ENCODE results near the gene DRGX.

DRGX gene

DNA sequence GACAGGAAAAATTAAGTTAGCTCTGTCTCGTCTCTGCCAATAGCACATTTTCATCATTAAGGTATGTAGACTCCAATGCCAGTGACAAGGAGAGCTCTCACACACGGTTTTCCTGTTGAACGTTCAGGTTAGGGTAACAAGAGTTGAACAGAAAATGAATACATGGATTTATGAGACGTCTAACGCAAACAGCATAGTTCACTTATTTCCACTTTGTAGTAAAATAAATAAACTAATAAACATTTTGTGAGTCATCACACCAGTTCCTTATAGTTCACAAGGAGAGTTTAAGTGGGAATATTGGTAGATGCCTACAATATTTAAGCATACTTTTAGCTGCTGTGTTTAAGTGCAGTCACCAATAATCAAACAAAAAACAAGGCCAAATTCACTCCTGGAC, 21.1 kb downstream of the DRGX start:
- TF ChIP-seq, protein P1, sequence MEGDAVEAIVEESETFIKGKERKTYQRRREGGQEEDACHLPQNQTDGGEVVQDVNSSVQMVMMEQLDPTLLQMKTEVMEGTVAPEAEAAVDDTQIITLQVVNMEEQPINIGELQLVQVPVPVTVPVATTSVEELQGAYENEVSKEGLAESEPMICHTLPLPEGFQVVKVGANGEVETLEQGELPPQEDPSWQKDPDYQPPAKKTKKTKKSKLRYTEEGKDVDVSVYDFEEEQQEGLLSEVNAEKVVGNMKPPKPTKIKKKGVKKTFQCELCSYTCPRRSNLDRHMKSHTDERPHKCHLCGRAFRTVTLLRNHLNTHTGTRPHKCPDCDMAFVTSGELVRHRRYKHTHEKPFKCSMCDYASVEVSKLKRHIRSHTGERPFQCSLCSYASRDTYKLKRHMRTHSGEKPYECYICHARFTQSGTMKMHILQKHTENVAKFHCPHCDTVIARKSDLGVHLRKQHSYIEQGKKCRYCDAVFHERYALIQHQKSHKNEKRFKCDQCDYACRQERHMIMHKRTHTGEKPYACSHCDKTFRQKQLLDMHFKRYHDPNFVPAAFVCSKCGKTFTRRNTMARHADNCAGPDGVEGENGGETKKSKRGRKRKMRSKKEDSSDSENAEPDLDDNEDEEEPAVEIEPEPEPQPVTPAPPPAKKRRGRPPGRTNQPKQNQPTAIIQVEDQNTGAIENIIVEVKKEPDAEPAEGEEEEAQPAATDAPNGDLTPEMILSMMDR (conservative IDR thresholded peaks at IDR 0.05; ENCODE audit: low read depth, low read length) = no peak
- no peak for DNase-seq (ENCODE audit: low read depth)
- no peak overlapping the region for H3K4me3 ChIP-seq (ENCODE audit: low read length)

GRCh38 chr10:49373361-49373760, 22.5 kb downstream of the DRGX start:
- H3K4me3 ChIP-seq (ENCODE audit: low read length) = no peak overlapping the region
- TF ChIP-seq, protein P1 (conservative IDR thresholded peaks at IDR 0.05; ENCODE audit: low read depth, low read length) = no peak
- no peak for DNase-seq (ENCODE audit: low read depth)

DNA sequence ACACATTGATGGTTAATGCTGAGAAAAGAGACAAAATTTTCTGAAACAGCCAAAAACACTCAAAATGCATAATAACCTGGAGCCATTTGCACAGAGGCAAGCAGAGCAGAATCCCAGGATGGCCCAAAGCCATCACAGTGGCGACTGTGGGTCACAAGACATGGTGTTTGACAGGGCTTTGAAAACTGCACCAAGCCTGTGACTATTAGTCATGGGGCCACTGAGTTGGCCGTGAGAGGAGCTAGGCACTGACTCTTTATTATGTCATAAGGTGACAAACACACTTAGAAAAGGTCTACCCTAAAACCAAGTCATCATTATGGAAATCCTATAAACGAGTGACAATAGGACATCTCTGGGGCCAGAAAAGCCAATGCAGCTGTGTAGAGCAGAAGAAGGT, 23.9 kb downstream of the DRGX start:
- H3K4me3 ChIP-seq (ENCODE audit: low read length) = no peak overlapping the region
- no peak for DNase-seq (ENCODE audit: low read depth)
- TF ChIP-seq, protein P1 (conservative IDR thresholded peaks at IDR 0.05; ENCODE audit: low read depth, low read length) = no peak

- H3K4me3 ChIP-seq (ENCODE audit: low read length) = no peak overlapping the region
- no peak for DNase-seq (ENCODE audit: low read depth)
- TF ChIP-seq, protein P1 (conservative IDR thresholded peaks at IDR 0.05; ENCODE audit: low read depth, low read length) = no peak
Measured at GRCh38 chr10:49370326-49371100, 25.4 kb downstream of the DRGX start.

DNA sequence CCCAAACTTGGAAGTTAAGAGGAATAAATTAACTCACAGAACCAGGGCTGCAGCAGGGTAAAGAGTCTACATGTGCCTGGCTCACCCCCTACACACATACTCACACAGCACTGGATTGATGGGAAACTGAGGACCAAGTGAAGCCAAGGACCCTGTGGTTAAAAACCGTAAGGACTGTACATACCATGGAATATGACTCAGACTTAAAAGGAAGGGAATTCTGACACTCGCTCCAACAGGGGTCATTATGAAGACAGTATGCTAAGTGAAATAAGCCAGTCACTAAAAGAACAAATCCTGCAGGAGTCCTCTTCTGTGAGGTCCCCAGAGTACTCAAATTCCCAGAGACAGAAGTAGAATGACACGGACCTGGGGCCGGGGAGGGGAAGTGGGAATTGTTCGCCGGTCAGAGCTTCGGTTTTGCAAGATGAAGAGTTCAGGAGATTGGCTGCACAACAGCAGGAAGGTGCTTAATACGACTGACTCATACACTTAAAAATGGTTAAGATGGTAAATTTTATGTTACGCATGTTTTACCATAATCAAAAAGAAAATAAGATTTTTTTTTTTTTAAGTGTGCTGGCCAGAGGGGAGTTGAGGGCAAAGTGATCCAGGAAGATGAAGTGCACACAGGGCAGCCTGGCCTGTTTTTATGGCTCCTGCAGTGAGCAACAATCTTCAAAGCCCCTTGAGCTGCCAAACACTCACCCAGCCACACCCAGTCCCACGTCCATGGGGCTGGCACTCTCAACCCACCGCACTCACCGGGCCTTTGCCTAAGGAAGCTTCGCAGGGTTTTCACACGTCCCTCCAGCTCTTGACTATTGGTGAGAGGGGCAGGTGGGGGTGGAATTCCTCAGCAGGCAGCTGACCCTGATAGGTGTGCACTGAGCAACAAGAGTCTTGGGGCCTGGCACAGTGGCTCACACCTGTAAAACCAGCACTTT, 26.4 kb downstream of the DRGX start:
- DNase-seq (ENCODE audit: low read depth) = no peak
- TF ChIP-seq, protein P1 (conservative IDR thresholded peaks at IDR 0.05; ENCODE audit: low read depth, low read length) = no peak
- no peak overlapping the region for H3K4me3 ChIP-seq (ENCODE audit: low read length)

GRCh38 chr10:49368256-49368655, 27.6 kb downstream of the DRGX start:
- DNase-seq (ENCODE audit: low read depth) = no peak
- TF ChIP-seq, protein P1 (conservative IDR thresholded peaks at IDR 0.05; ENCODE audit: low read depth, low read length) = no peak
- H3K4me3 ChIP-seq (ENCODE audit: low read length) = no peak overlapping the region
